GM12874 (cell line): ENCODE data around the gene CTTNBP2.

Source experiments
- CTCF ChIP-seq: IDR thresholded peaks from 2 replicates; pipeline ENCODE4 v1.5.1; 2011; ENCODE audit warnings: low read depth, mild to moderate bottlenecking, control low read depth, low read length, moderate library complexity; ENCODE audit not compliant: insufficient read depth

The CTTNBP2 gene

GRCh38 chr7:117675497-117676435, 197.5 kb downstream of the CTTNBP2 start:
- TF ChIP-seq CTCF: no peak

GRCh38 chr7:117674617-117675016, 198.6 kb downstream of the CTTNBP2 start:
- TF ChIP-seq CTCF: no peak

- 0 out of 2 replicates have a peak, but pooled peaks have one; percentile 9 for TF ChIP-seq CTCF
Measured at GRCh38 chr7:117673839-117674238, 199.4 kb downstream of the CTTNBP2 start.

GRCh38 chr7:117673367-117673766, 199.9 kb downstream of the CTTNBP2 start:
- TF ChIP-seq CTCF: no peak

- TF ChIP-seq CTCF: no peak
Measured at GRCh38 chr7:117672453-117672852, 200.8 kb downstream of the CTTNBP2 start.

- TF ChIP-seq CTCF: no peak
Measured at GRCh38 chr7:117669818-117670217, 203.4 kb downstream of the CTTNBP2 start.

- no peak for TF ChIP-seq CTCF
Measured at GRCh38 chr7:117667456-117667855, 205.8 kb downstream of the CTTNBP2 start.
